Kidney (tissue), 14 donors: Measurements from ENCODE around the gene CCDC6. TPM values are rescaled to one million over a fixed set of nuclear protein-coding genes. Genes with fewer than 3 reads are reported as not detected.

Experiments used
- DNase-seq, 5 donors: peaks; one replicate each; pipeline ENCODE4 v3.0.0-alpha.2; 2013 to 2020
- FAIRE-seq: peaks from 2 replicates; lab custom pipeline; 2012; peaks lifted over from hg19 to GRCh38; lab: Jason Lieb, UNC
- H3K27ac ChIP-seq, 2 donors: one replicate each; pipeline ENCODE4 v1.7.0; 2013; ENCODE audit warnings: low read depth in 2 of 2, low read length in 2 of 2, inconsistent platforms in 1 of 2
- H3K27me3 ChIP-seq: one replicate; pipeline ENCODE4 v1.7.1; 2013; ENCODE audit warnings: low read length, inconsistent platforms; ENCODE audit not compliant: control insufficient read depth, insufficient read depth
- H3K36me3 ChIP-seq, 3 donors: one replicate each; pipeline versions ENCODE4 v1.7.0 to v1.7.1; 2013; ENCODE audit warnings: low read length in 3 of 3, control low read depth in 1 of 3, inconsistent platforms in 1 of 3; ENCODE audit not compliant: insufficient read depth in 3 of 3, control insufficient read depth in 2 of 3
- H3K4me1 ChIP-seq, 3 donors: one replicate each; pipeline versions ENCODE4 v1.7.0 to v1.7.1; 2013; ENCODE audit warnings: low read length in 3 of 3, inconsistent platforms in 1 of 3, low read depth in 1 of 3; ENCODE audit not compliant: control insufficient read depth in 2 of 3, insufficient read depth in 2 of 3
- H3K4me3 ChIP-seq, 3 donors: one replicate each; pipeline versions ENCODE4 v1.7.0 to v1.8.1; 2013; ENCODE audit warnings: low read length in 3 of 3, control low read depth in 1 of 3, inconsistent platforms in 1 of 3
- H3K9ac ChIP-seq, 3 donors: one replicate each; pipeline versions ENCODE4 v1.7.0 to v1.7.1; 2013; ENCODE audit warnings: low read length in 3 of 3, control low read depth in 1 of 3, inconsistent platforms in 1 of 3
- H3K9me3 ChIP-seq, 3 donors: one replicate each; pipeline versions ENCODE4 v1.7.0 to v1.7.1; 2013; ENCODE audit warnings: low read length in 3 of 3, control low read depth in 1 of 3, inconsistent platforms in 1 of 3; ENCODE audit not compliant: control insufficient read depth in 2 of 3, insufficient read depth in 1 of 3
- intact Hi-C: fragments of 100-400 bp; cut with DNase I; formaldehyde crosslinking; loops from one replicate; pipeline ENCODE4 v1.11.1; 2022
- polyA plus RNA-seq: library from polyadenylated mRNA; stranded (reverse); fragments of 350-450 nt; fragmentation: Illumina TruSeq; extraction: RNeasy Lipid Tissue Mini Kit (QIAGEN cat#74804); gene quantifications from one replicate; pipeline ENCODE4 v1.2.3, GENCODE V29; 2014; ENCODE audit warnings: low read depth, low replicate concordance; ENCODE audit not compliant: insufficient read depth
- total RNA-seq: library from RNA; stranded (reverse); fragmentation: NEBNext Ultra II Directional; extraction: Animal tissue kit (Norgen Biotek cat#: 25700); gene quantifications from one replicate; pipeline ENCODE4 v1.2.1, GENCODE V29; 2021
- TF ChIP-seq, protein P1 (sequence below): IDR thresholded peaks from 3 replicates; pipeline ENCODE4 v1.5.1; 2012; ENCODE audit warnings: mild to moderate bottlenecking, moderate library complexity, borderline replicate concordance; ENCODE audit not compliant: insufficient read depth; ENCODE audit errors: extremely low read depth
- donor health status: control.
- donor health status: control.
- donor health status: control.
- donor health status: control.
- donor health status: control.
- donor health status: DM: yes; HTN: yes; CAD: no.
- donor health status: Normal renal cell carcinoma (clear cell type).

Gene CCDC6
- total and polyA plus RNA-seq, 2 donors from 2014 or later: 15.5 to 47.0 TPM

DNA sequence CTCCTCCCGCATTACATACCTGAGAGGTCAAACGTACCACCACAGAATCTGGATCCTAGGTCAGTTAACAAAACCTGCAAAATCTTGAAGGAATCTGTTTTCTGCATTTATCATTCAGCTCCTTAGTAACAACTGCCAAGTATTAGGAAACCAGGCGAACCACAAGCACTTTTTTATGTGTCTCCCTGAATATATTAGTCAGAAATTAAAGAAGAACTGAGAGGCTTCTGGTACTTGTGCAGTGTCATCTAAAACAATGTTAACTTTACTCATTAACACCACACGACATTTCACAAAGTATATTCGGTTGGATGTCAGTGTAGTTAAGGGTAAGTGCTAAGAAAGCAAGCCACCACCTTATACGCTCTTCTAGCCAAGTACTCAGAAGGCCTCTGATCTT is 2.5 kb downstream of the CCDC6 start:
- H3K4me1 ChIP-seq: peaks cover 0 to 44% (median 29%) of the 10 kb centered on the region in 3 donors
- peak overlapping the region in 1 of 3 donors; percentile 94 for H3K9ac ChIP-seq
- H3K27me3 ChIP-seq: no peaks in the 10 kb centered on the region
- no peaks in the 10 kb centered on the region for H3K9me3 ChIP-seq
- FAIRE-seq: no peak
- no peak for DNase-seq
- peak overlapping the region in 1 of 2 donors; percentile 5 for H3K27ac ChIP-seq
- intact Hi-C loops: no loop called here
- TF ChIP-seq, protein P1, sequence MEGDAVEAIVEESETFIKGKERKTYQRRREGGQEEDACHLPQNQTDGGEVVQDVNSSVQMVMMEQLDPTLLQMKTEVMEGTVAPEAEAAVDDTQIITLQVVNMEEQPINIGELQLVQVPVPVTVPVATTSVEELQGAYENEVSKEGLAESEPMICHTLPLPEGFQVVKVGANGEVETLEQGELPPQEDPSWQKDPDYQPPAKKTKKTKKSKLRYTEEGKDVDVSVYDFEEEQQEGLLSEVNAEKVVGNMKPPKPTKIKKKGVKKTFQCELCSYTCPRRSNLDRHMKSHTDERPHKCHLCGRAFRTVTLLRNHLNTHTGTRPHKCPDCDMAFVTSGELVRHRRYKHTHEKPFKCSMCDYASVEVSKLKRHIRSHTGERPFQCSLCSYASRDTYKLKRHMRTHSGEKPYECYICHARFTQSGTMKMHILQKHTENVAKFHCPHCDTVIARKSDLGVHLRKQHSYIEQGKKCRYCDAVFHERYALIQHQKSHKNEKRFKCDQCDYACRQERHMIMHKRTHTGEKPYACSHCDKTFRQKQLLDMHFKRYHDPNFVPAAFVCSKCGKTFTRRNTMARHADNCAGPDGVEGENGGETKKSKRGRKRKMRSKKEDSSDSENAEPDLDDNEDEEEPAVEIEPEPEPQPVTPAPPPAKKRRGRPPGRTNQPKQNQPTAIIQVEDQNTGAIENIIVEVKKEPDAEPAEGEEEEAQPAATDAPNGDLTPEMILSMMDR: no peak
- H3K4me3 ChIP-seq: peak overlapping the region in 2 of 3 donors; percentile 67 to 96
- peaks cover 0 to 2% (median 0%) of the 10 kb centered on the region in 3 donors for H3K36me3 ChIP-seq

- no peak for DNase-seq
- peak overlapping the region; percentile 5 to 49 for H3K27ac ChIP-seq
- no peak overlapping the region for H3K9ac ChIP-seq
- TF ChIP-seq, protein P1: no peak
- no peaks in the 10 kb centered on the region for H3K9me3 ChIP-seq
- intact Hi-C loops: no loop called here
- peak overlapping the region in 1 of 3 donors; percentile 40 for H3K4me3 ChIP-seq
- H3K27me3 ChIP-seq: no peaks in the 10 kb centered on the region
- FAIRE-seq: no peak
- peaks cover 0 to 2% (median 0%) of the 10 kb centered on the region in 3 donors for H3K36me3 ChIP-seq
- peaks cover 0 to 34% (median 23%) of the 10 kb centered on the region in 3 donors for H3K4me1 ChIP-seq
Measured at GRCh38 chr10:59902016-59902415, 4.3 kb downstream of the CCDC6 start.

- Histone ChIP-seq H3K9ac (no peak overlapping the region), H3K36me3 (peaks cover 0 to 2% (median 0%) of the 10 kb centered on the region in 3 donors), H3K4me3 (peak overlapping the region in 1 of 3 donors; percentile 40), H3K27ac (peak overlapping the region; percentile 5 to 49), H3K4me1 (peaks cover 0 to 34% (median 23%) of the 10 kb centered on the region in 3 donors), H3K9me3 (no peaks in the 10 kb centered on the region), H3K27me3 (no peaks in the 10 kb centered on the region)
- DNase-seq (no peak), FAIRE-seq (no peak)
- intact Hi-C loops: no loop called here
- TF ChIP-seq, protein P1: no peak
Measured at GRCh38 chr10:59901470-59901869, 4.9 kb downstream of the CCDC6 start.
